Keratinocyte (primary cell): ENCODE measurements around the gene SLC25A21. TPM values are rescaled to one million over a fixed set of nuclear protein-coding genes. Genes with fewer than 3 reads are reported as not detected.

Experiments
- DNase-seq: peaks from one replicate; pipeline ENCODE4 v3.0.0-alpha.2; 2011; ENCODE audit warnings: low read depth, missing footprints, low spot score
- FAIRE-seq: peaks from 2 replicates; lab custom pipeline; 2011; peaks lifted over from hg19 to GRCh38; lab: Jason Lieb, UNC
- H2AFZ ChIP-seq: 2 replicates; pipeline ENCODE4 v1.6.0; 2012; ENCODE audit warnings: low read length, control low read depth, inconsistent platforms; ENCODE audit not compliant: control insufficient read depth
- H3K27ac ChIP-seq: 2 replicates; pipeline ENCODE4 v1.5.1; 2011; ENCODE audit warnings: low read length; ENCODE audit not compliant: control insufficient read depth, insufficient read depth
- H3K27me3 ChIP-seq: 3 replicates; pipeline ENCODE4 v1.6.0; 2011; ENCODE audit warnings: low read length; ENCODE audit not compliant: control insufficient read depth, insufficient read depth; ENCODE audit errors: extremely low read depth
- H3K36me3 ChIP-seq, 2 experiments: 2 replicates in 1 of 2; 3 replicates in 1 of 2; pipeline ENCODE4 v1.5.1; 2011; ENCODE audit warnings: low read length in 2 of 2, mild to moderate bottlenecking in 1 of 2; ENCODE audit not compliant: control insufficient read depth in 2 of 2, insufficient read depth in 2 of 2; ENCODE audit errors: extremely low read depth in 1 of 2
- H3K4me1 ChIP-seq: 3 replicates; pipeline ENCODE4 v1.5.1; 2011; ENCODE audit warnings: low read length; ENCODE audit not compliant: control insufficient read depth, insufficient read depth; ENCODE audit errors: extremely low read depth
- H3K4me2 ChIP-seq: 3 replicates; pipeline ENCODE4 v1.6.0; 2011; ENCODE audit warnings: low read depth, low read length; ENCODE audit not compliant: control insufficient read depth, insufficient read depth; ENCODE audit errors: extremely low read depth
- H3K4me3 ChIP-seq, 3 experiments: fragments of 200-600 bp in 1 of 3; sonication (generic) in 1 of 3; 2 replicates in 2 of 3; 3 replicates in 1 of 3; pipeline ENCODE4 v1.5.1; 2011 to 2016; ENCODE audit warnings: low read length in 3 of 3, mild to moderate bottlenecking in 3 of 3, control low read depth in 2 of 3, inconsistent platforms in 1 of 3, low read depth in 1 of 3, mixed read lengths in 1 of 3, mixed run types in 1 of 3, moderate library complexity in 1 of 3; ENCODE audit not compliant: control insufficient read depth in 2 of 3, insufficient read depth in 2 of 3; ENCODE audit errors: extremely low read depth in 1 of 3
- H3K79me2 ChIP-seq: 2 replicates; pipeline ENCODE4 v1.6.0; 2012; ENCODE audit warnings: low read length; ENCODE audit not compliant: control insufficient read depth, insufficient read depth
- H3K9ac ChIP-seq: 3 replicates; pipeline ENCODE4 v1.6.0; 2011; ENCODE audit warnings: low read length; ENCODE audit not compliant: control insufficient read depth, insufficient read depth; ENCODE audit errors: extremely low read depth
- H3K9me1 ChIP-seq: 3 replicates; pipeline ENCODE4 v1.6.0; 2011; ENCODE audit warnings: low read length; ENCODE audit not compliant: control insufficient read depth, insufficient read depth; ENCODE audit errors: extremely low read depth
- H3K9me3 ChIP-seq: 2 replicates; pipeline ENCODE4 v1.5.1; 2012; ENCODE audit warnings: low read depth, low read length; ENCODE audit not compliant: control insufficient read depth
- H4K20me1 ChIP-seq: 3 replicates; pipeline ENCODE4 v1.6.0; 2011; ENCODE audit warnings: low read length; ENCODE audit not compliant: control insufficient read depth, insufficient read depth; ENCODE audit errors: extremely low read depth
- EZH2 ChIP-seq: IDR thresholded peaks from one replicate; pipeline ENCODE4 v1.6.1; 2012; ENCODE audit warnings: inconsistent platforms, mild to moderate bottlenecking, low read length, moderate library complexity
- dilution Hi-C: fragments of 300-500 bp; cut with MboI; formaldehyde crosslinking; loops from one replicate; pipeline ENCODE4 v1.7.0; 2020; ENCODE audit warnings: low sequenced_read_pairs; ENCODE audit not compliant: extremely low pct_ligation_motif_present
- polyA plus RNA-seq, 5 experiments: library from polyadenylated mRNA; depleted of rRNA in 3 of 5; stranded (reverse) in 3 of 5; stranded (forward) in 1 of 5; unstranded in 1 of 5; fragments of >200 nt; gene quantifications; 1 replicate in 1 of 5; 2 replicates in 3 of 5; 3 replicates in 1 of 5; pipeline versions ENCODE4 v1.2.1 to v1.2.3, GENCODE V29; 2011 to 2012; ENCODE audit warnings: missing spikeins in 2 of 5, low read depth in 1 of 5, low replicate concordance in 1 of 5
- TF ChIP-seq, protein P1 (sequence below), 3 experiments: IDR thresholded peaks in 1 of 3; conservative IDR thresholded peaks in 1 of 3; optimal IDR thresholded peaks in 1 of 3; 2 replicates in 2 of 3; 3 replicates in 1 of 3; pipeline versions ENCODE3 to v1.5.1; 2011; ENCODE audit warnings: low read length in 3 of 3, mild to moderate bottlenecking in 3 of 3, moderate library complexity in 2 of 3, control low read depth in 1 of 3, inconsistent platforms in 1 of 3; ENCODE audit not compliant: insufficient read depth in 2 of 3; ENCODE audit errors: extremely low read depth in 1 of 3

Gene SLC25A21
- polyA plus RNA-seq, 1 donor (not counting 4 experiments of a cell fraction or from before 2014, with no cell fraction given) = 0.66 TPM

DNA sequence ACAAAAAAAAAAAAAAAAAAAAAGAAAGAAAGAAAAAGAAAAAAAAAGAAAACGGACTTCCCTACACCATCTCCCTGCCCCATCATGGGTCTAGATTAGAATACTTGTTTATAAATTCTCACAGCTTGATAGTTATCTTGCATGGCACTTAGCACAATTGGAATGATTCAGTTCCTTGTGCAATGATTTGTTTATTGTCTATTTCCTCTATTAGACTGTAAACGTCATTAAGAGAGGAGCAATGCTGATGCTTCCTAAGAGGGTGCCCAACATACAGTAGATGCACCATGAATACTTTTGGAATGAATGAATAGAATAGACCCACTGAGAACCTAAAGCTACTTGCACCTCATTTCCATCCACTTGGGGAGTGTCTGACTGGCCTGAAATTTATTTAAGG, 469.9 kb downstream of the SLC25A21 start:
- Histone ChIP-seq H2AFZ (no peak overlapping the region), H3K4me2 (no peak overlapping the region), H3K27ac (no peak overlapping the region), H3K36me3 (no peaks in the 10 kb centered on the region), H4K20me1 (no peaks in the 10 kb centered on the region), H3K27me3 (no peaks in the 10 kb centered on the region), H3K9me3 (no peaks in the 10 kb centered on the region), H3K4me1 (no peaks in the 10 kb centered on the region), H3K79me2 (no peaks in the 10 kb centered on the region), H3K9me1 (no peaks in the 10 kb centered on the region), H3K4me3 (no peak overlapping the region), H3K9ac (no peak overlapping the region)
- no peak for FAIRE-seq
- dilution Hi-C loops = no loop called here
- TF ChIP-seq, protein P1, sequence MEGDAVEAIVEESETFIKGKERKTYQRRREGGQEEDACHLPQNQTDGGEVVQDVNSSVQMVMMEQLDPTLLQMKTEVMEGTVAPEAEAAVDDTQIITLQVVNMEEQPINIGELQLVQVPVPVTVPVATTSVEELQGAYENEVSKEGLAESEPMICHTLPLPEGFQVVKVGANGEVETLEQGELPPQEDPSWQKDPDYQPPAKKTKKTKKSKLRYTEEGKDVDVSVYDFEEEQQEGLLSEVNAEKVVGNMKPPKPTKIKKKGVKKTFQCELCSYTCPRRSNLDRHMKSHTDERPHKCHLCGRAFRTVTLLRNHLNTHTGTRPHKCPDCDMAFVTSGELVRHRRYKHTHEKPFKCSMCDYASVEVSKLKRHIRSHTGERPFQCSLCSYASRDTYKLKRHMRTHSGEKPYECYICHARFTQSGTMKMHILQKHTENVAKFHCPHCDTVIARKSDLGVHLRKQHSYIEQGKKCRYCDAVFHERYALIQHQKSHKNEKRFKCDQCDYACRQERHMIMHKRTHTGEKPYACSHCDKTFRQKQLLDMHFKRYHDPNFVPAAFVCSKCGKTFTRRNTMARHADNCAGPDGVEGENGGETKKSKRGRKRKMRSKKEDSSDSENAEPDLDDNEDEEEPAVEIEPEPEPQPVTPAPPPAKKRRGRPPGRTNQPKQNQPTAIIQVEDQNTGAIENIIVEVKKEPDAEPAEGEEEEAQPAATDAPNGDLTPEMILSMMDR (optimal IDR thresholded peaks at IDR 0.05 in 1 of 3, IDR thresholded peaks at IDR 0.05 in 1 of 3, conservative IDR thresholded peaks at IDR 0.05 in 1 of 3; ENCODE audit: extremely low read depth in 1 of 3, insufficient read depth in 2 of 3, low read length in 3 of 3) = no peak
- TF ChIP-seq EZH2 = no peak
- no peak for DNase-seq

DNA sequence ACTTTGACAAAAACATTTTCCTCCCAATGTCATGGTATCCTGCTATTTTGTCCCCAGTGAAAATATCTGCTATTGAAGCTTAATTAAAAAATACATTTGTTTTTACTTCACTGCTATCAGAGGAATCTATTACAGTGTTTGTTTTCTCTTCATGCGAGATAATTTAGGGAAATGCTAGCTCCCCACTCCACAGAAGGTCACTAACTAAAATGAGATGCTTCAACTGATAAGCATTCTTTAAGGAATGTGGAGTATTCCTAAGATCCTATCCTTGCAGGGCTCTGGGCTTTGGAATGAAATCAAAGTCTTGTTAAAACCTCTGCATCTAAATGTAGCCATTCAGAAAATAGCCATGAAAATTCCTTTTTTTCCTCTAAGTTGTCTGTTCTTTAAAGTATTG, 471.3 kb downstream of the SLC25A21 start:
- FAIRE-seq (no peak), DNase-seq (no peak)
- Histone ChIP-seq H3K4me1 (no peaks in the 10 kb centered on the region), H3K36me3 (no peaks in the 10 kb centered on the region), H3K27ac (no peak overlapping the region), H3K9ac (no peak overlapping the region), H3K4me3 (no peak overlapping the region), H3K4me2 (no peak overlapping the region), H2AFZ (no peak overlapping the region), H3K79me2 (no peaks in the 10 kb centered on the region), H4K20me1 (no peaks in the 10 kb centered on the region), H3K27me3 (no peaks in the 10 kb centered on the region), H3K9me1 (no peaks in the 10 kb centered on the region), H3K9me3 (no peaks in the 10 kb centered on the region)
- TF ChIP-seq EZH2 = no peak
- TF ChIP-seq, protein P1 (optimal IDR thresholded peaks at IDR 0.05 in 1 of 3, IDR thresholded peaks at IDR 0.05 in 1 of 3, conservative IDR thresholded peaks at IDR 0.05 in 1 of 3; ENCODE audit: extremely low read depth in 1 of 3, insufficient read depth in 2 of 3, low read length in 3 of 3) = no peak
- dilution Hi-C loops = no loop called here
